Fibroblast of lung (primary cell): ENCODE measurements around the gene PPP1R9A. TPM values are rescaled to one million over a fixed set of nuclear protein-coding genes. Genes with fewer than 3 reads are reported as not detected.

Experiments used
- DNase-seq, 2 donors: peaks; one replicate each; pipeline versions ENCODE4 v3.0.0 to v3.0.0-alpha.2; 2010; ENCODE audit warnings: low read depth in 2 of 2
- H2AFZ ChIP-seq: 2 replicates; pipeline ENCODE4 v1.5.1; 2012; ENCODE audit warnings: low read length, control low read depth, inconsistent platforms
- H3K27ac ChIP-seq: 2 replicates; pipeline ENCODE4 v1.5.1; 2011; ENCODE audit warnings: low read length, control low read depth; ENCODE audit not compliant: insufficient read depth
- H3K27me3 ChIP-seq: 2 replicates; pipeline ENCODE4 v1.5.1; 2011; ENCODE audit warnings: mild to moderate bottlenecking, low read length; ENCODE audit not compliant: control insufficient read depth, insufficient read depth
- H3K36me3 ChIP-seq: 2 replicates; pipeline ENCODE4 v1.5.1; 2011; ENCODE audit warnings: low read length; ENCODE audit not compliant: control insufficient read depth, insufficient read depth
- H3K4me1 ChIP-seq: 2 replicates; pipeline ENCODE4 v1.5.1; 2011; ENCODE audit warnings: low read length; ENCODE audit not compliant: control insufficient read depth, insufficient read depth; ENCODE audit errors: extremely low read depth
- H3K4me2 ChIP-seq: 2 replicates; pipeline ENCODE4 v1.5.1; 2011; ENCODE audit warnings: low read length, control low read depth; ENCODE audit not compliant: insufficient read depth; ENCODE audit errors: extremely low read depth
- H3K4me3 ChIP-seq, 4 experiments: fragments of 200-600 bp in 1 of 4; sonication (generic) in 1 of 4; replicated peaks in 1 of 4; 2 replicates each; pipeline ENCODE4 v1.5.1; 2011 to 2016; ENCODE audit warnings: low read length in 4 of 4, low read depth in 3 of 4, mild to moderate bottlenecking in 3 of 4, control low read depth in 2 of 4, inconsistent platforms in 1 of 4, mixed read lengths in 1 of 4; ENCODE audit not compliant: insufficient read depth in 1 of 4; ENCODE audit errors: control extremely low read depth in 1 of 4
- H3K79me2 ChIP-seq: 2 replicates; pipeline ENCODE4 v1.5.1; 2012; ENCODE audit warnings: mild to moderate bottlenecking, low read length, inconsistent platforms; ENCODE audit not compliant: control insufficient read depth, insufficient read depth
- H3K9ac ChIP-seq: 2 replicates; pipeline ENCODE4 v1.5.1; 2011; ENCODE audit warnings: mild to moderate bottlenecking, low read length, control low read depth; ENCODE audit not compliant: insufficient read depth
- H3K9me3 ChIP-seq: 2 replicates; pipeline ENCODE4 v1.5.1; 2012; ENCODE audit warnings: low read depth, low read length; ENCODE audit not compliant: control insufficient read depth, insufficient read depth
- H4K20me1 ChIP-seq: 2 replicates; pipeline ENCODE4 v1.5.1; 2011; ENCODE audit warnings: low read length; ENCODE audit not compliant: control insufficient read depth, insufficient read depth; ENCODE audit errors: extremely low read depth
- CTCF ChIP-seq, 2 donors: IDR thresholded peaks in 1 of 2; conservative IDR thresholded peaks in 1 of 2; 1 replicate in 1 of 2; 2 replicates in 1 of 2; pipeline ENCODE4 v1.5.1; 2011 to 2012; ENCODE audit warnings: low read length in 2 of 2, control low read depth in 1 of 2, inconsistent platforms in 1 of 2, low read depth in 1 of 2, mild to moderate bottlenecking in 1 of 2
- EZH2 ChIP-seq: IDR thresholded peaks from 2 replicates; pipeline ENCODE4 v1.5.1; 2012; ENCODE audit warnings: low read length, control low read depth, mild to moderate bottlenecking; ENCODE audit errors: missing control alignments
- polyA plus RNA-seq, 2 donors: library from polyadenylated mRNA; depleted of rRNA in 1 of 2; stranded (reverse) in 1 of 2; unstranded in 1 of 2; fragments of >200 nt; gene quantifications; 2 replicates each; pipeline ENCODE4 v1.2.1, GENCODE V29; 2011 to 2012; ENCODE audit warnings: missing spikeins in 1 of 2
- total RNA-seq: library from RNA; depleted of rRNA; stranded (reverse); fragments of >200 nt; gene quantifications from 2 replicates; pipeline ENCODE4 v1.2.1, GENCODE V29; 2014

Gene PPP1R9A
- total and polyA plus RNA-seq, 2 donors (not counting 1 experiment from before 2014, with no cell fraction given): 0.68 to 3.3 TPM

GRCh38 chr7:94888995-94889523 is 18.3 kb upstream of the PPP1R9A start:
- no peak overlapping the region for H3K4me3 ChIP-seq
- no peak overlapping the region for H2AFZ ChIP-seq
- H3K27me3 ChIP-seq: no peaks in the 10 kb centered on the region
- H3K79me2 ChIP-seq: no peaks in the 10 kb centered on the region
- H3K9me3 ChIP-seq: no peaks in the 10 kb centered on the region
- TF ChIP-seq EZH2 (no peak), CTCF (conservative IDR thresholded peaks at IDR 0.05 in 1 of 2, IDR thresholded peaks at IDR 0.05 in 1 of 2; ENCODE audit: low read depth in 1 of 2, low read length in 2 of 2) (no peak)
- H3K4me1 ChIP-seq: no peaks in the 10 kb centered on the region
- DNase-seq: no peak
- H3K4me2 ChIP-seq: no peak overlapping the region
- no peak overlapping the region for H3K9ac ChIP-seq
- H3K36me3 ChIP-seq: no peaks in the 10 kb centered on the region
- H4K20me1 ChIP-seq: no peaks in the 10 kb centered on the region
- H3K27ac ChIP-seq: no peak overlapping the region

DNA sequence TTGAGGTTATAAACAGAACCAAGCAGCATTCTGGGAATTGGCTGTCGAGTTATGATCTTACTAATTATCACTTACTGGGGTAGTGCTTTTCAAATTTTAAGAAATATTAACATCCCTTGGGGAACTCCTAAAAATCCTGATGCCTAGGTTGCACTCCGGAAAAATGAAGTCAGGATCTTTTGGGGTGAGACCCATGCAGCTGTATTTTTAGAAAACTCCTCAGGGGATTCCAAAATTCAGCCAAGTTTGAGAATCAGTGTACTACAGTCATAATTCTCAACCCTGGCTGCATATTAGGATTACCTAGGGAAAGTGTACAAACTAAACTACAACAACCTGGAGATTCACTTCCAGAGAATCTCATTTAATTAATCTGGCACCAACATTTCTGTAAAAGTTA is 17.2 kb upstream of the PPP1R9A start:
- no peak overlapping the region for H3K27ac ChIP-seq
- no peaks in the 10 kb centered on the region for H3K9me3 ChIP-seq
- H3K9ac ChIP-seq: no peak overlapping the region
- no peak overlapping the region for H3K4me3 ChIP-seq
- no peaks in the 10 kb centered on the region for H3K79me2 ChIP-seq
- H3K27me3 ChIP-seq: no peaks in the 10 kb centered on the region
- H3K4me1 ChIP-seq: no peaks in the 10 kb centered on the region
- DNase-seq: no peak
- H3K4me2 ChIP-seq: no peak overlapping the region
- no peaks in the 10 kb centered on the region for H4K20me1 ChIP-seq
- no peaks in the 10 kb centered on the region for H3K36me3 ChIP-seq
- no peak for TF ChIP-seq CTCF (conservative IDR thresholded peaks at IDR 0.05 in 1 of 2, IDR thresholded peaks at IDR 0.05 in 1 of 2; ENCODE audit: low read depth in 1 of 2, low read length in 2 of 2)
- TF ChIP-seq EZH2: no peak
- no peak overlapping the region for H2AFZ ChIP-seq

DNA sequence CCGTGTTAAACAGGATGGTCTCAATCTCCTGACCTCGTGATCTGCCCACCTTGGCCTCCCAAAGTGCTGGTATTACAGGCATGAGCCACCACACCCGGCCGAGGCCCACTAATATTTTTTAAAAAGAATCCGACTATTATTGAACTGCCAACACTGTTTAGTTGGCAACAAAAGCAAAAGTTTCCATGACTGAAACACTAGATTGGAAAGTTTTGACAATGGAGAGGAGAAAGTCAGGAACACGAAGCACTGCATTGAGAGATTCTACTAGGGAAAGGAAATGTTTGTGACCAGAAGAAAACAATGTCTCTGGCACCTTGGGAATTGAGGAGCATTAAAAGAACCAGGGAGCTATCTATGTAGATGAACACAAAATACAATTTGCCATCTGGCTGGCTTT is 13.7 kb upstream of the PPP1R9A start:
- DNase-seq: no peak
- Histone ChIP-seq H3K27me3 (no peaks in the 10 kb centered on the region), H3K4me1 (no peaks in the 10 kb centered on the region), H3K4me3 (no peak overlapping the region), H2AFZ (no peak overlapping the region), H3K36me3 (no peaks in the 10 kb centered on the region), H3K4me2 (no peak overlapping the region), H3K9me3 (no peaks in the 10 kb centered on the region), H3K27ac (no peak overlapping the region), H4K20me1 (no peaks in the 10 kb centered on the region), H3K79me2 (no peaks in the 10 kb centered on the region), H3K9ac (no peak overlapping the region)
- TF ChIP-seq EZH2 (no peak), CTCF (conservative IDR thresholded peaks at IDR 0.05 in 1 of 2, IDR thresholded peaks at IDR 0.05 in 1 of 2; ENCODE audit: low read depth in 1 of 2, low read length in 2 of 2) (no peak)
